HG03045 (cell line): Measurements from ENCODE around the gene C5orf34.
"Not testable (repeated sequence)": the region's sequence is repeated elsewhere in the genome, so short reads cannot be mapped to it uniquely, and the experiment has no call there.

Experiments used
- ATAC-seq: cut with Tn5 transposase; IDR thresholded peaks from one replicate; pipeline ENCODE4 v1.9.1; 2021; ENCODE audit warnings: mild to moderate bottlenecking, moderate library complexity; ENCODE audit not compliant: unreplicated experiment

C5orf34 gene, protein sequence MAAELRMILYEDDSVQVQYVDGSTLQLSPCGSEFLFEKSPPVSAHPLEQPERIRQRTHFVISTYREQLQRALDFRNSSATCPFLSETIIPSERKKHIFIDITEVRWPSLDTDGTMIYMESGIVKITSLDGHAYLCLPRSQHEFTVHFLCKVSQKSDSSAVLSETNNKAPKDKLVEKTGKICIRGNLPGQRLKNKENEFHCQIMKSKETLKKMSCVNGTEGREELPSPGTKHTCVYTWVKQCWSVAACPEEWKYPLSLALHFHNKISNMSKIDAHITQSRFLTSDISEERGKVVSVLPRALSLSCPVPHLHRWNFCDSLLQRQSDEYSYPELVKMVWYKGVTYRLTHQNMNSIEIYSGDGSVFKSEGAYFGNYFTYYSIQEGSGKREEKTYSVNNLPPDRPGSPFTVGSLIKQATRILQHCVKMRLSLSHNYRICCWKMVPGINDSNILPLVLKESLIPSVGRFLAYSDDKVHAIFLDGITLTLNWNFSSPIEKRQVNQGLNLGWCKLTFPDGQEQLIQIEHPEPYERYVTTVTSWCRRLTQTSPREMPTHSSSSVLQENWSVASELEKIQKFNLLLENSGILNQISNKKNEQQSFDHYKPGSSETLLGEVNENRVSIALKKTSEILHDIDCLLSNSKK

DNA sequence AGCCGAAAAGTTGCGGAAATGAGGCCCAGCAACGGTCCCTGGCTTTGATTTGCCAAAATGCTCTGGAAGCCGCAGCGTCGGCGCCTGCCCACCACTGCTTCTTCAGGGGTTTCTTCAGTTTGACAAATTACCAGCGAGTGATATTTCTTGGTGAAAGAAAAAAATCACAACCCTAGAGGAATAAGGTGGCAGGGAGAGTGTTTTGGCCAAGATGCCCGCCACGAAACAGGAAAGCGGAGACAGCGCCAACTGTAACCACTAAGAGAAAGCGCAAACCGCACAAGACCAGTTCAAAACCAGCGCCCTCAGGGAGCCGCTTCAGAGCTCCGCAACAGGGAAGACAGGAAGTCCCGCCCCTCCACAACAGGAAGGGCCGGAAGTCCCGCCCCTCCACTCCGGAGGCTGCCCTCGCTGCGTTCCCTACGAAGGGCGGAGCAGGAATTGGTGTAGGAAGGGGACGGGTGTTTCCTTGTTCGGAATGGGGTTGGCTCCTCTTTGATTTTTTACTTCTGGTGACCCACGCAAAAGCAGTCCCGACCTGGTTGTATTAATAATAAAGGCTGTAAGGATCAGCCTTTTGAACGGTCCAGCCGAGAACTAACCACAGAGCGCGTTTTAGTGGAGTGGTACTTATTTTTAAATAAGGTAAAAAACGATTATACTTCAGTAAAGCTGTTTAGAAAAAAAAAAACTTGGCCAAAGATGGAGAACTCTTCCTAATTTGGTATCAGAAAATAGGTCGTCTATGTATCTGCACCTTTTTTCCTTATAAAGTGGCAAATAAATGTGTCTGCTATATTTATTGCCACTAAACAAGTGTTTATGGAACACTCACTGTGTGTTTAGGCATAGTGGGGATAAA is at the start of gene C5orf34:
TSS of gene C5orf34 (minus strand) at position 333 of the 862 bp plus-strand sequence. CDS start 5,809 bp downstream, outside the sequence.
- peak; percentile 100 for ATAC-seq

- ATAC-seq: no peak
Observed at GRCh38 chr5:43564289-43564850, 49.4 kb upstream of the C5orf34 start.

DNA sequence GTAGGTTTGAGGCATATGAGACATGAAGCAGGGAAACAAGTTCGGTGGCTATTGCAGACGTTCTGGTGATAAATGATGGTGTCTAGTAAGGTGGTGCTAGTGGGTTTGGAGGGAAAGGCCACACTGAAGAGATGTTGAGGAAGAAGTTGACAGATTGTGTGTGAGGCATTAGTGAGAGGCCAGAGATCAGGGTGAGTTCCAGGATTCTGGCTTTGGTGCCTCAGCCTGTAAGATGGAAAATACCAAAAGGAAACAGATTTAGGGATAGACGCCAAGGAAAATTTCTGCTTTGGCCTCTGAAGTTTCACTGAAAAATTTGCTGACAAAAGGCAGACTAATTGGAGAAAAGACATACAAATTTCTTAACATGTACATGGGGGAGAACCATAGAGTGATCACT is 48.4 kb upstream of the C5orf34 start:
- ATAC-seq: no peak

DNA sequence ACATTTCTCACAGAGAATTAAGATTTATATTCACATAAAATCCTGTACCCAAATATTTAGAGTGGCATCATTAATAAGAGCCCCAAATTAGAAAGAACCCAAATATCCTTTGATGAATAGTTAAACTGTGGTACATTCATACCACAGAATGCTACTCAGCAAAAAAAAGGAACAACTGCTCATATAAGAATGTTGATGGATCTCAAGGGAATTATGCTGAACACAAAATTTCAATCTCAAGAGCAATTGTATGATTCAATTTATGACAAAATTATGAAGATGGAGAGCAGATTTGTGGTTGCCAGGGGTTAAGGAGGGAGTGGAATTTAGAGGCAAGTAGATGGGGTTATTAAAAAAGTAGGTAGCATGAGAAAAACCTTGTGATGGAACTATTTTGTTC is 46.4 kb upstream of the C5orf34 start:
- ATAC-seq: no peak

DNA sequence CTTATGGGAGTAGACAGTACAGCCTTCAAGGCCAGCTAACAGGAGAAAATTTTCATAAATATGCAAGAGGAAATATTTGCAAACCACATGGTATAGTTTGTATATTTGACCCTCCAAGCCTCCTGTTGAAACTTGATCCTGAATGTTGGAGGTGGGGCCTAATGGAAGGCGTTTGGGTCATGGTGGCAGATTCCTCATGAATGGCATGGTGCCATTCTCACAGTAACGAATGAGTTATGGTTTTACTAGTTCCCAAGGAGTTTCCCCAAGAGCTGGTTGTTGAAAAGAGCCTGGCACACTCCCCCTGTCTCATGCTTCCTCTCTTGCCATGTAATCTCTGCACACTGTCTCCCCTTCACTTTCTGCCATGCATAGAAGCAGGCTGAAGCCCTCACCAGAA is 45.2 kb upstream of the C5orf34 start:
- ATAC-seq: no peak

GRCh38 chr5:43556857-43557542 is 42.1 kb upstream of the C5orf34 start, which contains the start of gene PAIP1:
PAIP1 (minus strand) TSS chr5:43557077; CDS start chr5:43556846, 231 bp downstream.
- ATAC-seq: peak; percentile 78

- ATAC-seq: peak; percentile 93
Observed at GRCh38 chr5:43556607-43556856, 41.6 kb upstream of the C5orf34 start.

DNA sequence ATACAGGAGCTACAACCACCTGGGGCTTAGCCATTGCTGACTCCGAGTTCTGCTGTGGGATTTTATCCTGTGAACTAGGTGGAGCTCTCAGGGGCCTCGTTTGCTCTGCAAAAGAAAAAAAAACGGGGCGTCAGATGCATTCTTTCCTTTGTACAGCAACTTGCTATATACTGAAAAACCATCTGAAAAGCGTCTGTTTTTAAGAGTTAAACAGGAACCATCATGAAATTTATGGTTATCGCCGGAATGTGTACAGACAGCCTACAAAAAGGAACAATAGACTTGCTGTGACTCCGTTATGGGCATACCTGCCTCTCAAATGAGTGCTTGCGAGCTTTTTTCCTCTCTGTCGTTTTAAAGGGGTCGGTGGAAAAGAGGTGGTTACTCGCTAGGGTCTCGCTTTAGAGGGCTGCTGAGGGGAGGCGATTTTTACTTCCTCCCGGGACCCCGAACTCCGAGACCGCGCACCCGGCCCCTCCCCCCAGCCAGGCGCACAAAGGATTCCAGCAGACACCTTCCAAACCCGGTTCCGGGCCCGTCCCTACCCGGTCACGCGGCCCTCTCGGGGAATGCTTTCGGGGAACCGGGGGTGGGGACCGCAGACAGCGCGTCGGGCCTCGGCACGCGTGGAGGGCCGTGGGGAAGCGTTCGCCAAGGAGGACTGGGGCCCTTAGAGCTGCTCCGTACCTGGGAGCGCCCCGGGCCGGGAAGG is 41.1 kb upstream of the C5orf34 start:
- peak; percentile 25 for ATAC-seq

DNA sequence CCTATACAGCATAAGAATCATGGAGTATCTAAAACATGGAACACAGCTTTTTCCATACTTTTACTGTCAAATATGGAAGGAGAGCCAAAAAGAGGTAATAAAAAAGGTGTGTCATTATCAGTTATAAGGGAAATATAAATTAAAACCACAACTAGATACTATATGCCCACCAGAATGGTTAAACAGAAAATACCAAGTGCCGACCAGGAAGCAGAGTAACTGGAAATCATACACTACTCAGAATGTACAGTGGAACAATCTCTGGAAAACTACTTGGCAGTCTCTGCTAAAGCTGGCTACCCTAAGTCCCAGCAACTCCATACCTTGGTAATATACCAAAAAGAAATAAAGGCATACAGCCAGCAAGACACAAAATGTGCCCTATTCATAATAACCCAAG is 39.5 kb upstream of the C5orf34 start:
- no peak for ATAC-seq

DNA sequence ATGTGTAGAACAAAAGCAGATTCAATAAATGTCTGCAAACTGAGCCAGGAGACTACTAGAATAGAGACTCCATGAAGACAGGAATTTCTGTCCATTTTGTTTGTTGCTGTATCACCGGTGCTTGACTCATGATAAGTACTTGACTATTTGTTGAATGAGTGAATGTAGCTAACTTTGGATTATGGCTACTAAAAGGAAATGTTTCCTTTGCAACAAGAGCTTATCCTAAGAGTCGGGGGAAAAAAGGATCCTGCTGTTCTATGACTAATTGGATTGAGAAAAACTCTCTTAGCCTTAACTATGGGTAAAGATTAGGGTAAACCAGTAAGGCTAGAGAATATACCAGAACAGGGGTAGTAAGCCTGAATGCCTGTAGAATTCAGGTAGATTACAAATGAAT is 38.4 kb upstream of the C5orf34 start:
- no peak for ATAC-seq

GRCh38 chr5:43551731-43552130 is 36.8 kb upstream of the C5orf34 start:
- no peak for ATAC-seq

GRCh38 chr5:43549272-43549671 is 34.3 kb upstream of the C5orf34 start:
- not testable (repeated sequence) for ATAC-seq

GRCh38 chr5:43548358-43548757 is 33.4 kb upstream of the C5orf34 start:
- no peak for ATAC-seq

GRCh38 chr5:43547532-43547931 is 32.6 kb upstream of the C5orf34 start:
- no peak for ATAC-seq

DNA sequence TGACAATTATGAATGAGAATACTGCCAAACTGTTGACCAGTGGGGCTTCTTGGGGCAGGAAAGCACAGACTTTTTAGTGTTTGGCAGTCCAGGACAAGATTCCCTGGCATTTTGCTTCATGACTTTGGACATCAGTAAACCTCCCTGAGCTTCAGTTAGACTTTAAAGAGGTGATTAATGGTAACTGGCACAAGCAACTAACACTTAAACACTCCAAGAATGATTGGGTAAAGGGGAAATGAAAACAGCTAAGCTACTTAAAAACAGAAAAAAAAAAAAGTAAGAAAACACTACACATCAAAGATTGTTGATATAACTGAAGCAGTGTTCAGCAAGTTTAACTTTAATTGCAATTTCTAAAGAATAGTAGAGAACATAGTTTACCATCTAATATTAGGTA is 28.5 kb upstream of the C5orf34 start:
- no peak for ATAC-seq

GRCh38 chr5:43540746-43541145 is 25.8 kb upstream of the C5orf34 start:
- no peak for ATAC-seq

DNA sequence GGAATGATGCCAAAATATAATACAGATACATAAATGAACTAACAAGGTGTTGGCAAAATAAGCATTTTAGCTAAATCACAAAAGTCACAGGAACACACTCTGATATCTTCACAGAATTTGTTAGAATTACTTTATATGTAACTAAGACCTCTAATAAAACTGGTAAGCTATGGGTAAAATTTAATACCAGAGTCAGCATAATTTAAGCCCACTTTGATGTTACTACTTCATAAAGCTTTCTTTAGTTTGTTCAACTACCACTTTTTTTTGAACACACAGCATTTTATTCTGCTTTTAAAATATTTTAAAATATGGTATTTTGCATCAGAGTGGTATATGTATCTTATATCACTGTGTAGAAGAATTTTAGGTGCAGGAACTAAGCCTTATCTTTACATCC is 22.0 kb upstream of the C5orf34 start:
- no peak for ATAC-seq

DNA sequence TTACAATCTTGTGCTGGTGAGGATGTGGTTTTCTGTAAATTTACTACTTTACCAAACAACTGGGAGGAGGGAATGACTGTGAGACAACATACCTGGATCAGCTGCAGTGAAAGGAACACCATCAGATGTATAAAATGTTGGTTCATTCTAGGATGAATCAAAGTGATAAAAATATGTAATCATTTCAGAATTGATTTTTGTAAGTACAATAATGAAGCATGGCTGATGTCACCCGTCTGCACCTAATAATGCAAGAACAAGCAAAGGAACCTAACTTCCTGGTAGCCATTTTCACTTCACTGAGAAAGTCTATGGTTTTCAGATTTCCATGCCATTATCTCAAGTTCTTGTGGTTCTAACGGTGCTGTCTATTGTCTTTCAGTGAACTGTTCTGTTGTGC is 18.7 kb upstream of the C5orf34 start:
- ATAC-seq: no peak

DNA sequence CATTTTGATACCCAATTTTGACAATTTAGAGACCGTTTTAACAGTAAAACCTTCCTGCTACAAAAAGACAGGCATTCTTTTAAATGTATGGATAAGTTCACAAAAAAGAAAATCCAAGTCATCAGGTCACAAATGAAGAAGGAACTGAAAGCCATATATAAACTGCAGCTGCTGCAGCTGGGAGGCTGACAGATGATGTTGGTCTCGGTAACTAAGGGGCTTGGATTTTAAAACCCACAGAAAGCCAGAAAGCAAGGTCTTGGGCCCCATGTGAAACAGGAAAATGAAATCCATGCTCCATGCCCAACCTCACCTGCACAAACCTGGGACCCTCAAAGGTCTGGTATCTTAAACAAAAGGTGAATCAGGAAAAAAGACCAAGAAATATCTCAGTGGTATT is 15.7 kb upstream of the C5orf34 start:
- ATAC-seq: no peak

- ATAC-seq: no peak
Observed at GRCh38 chr5:43523662-43524072, 8.7 kb upstream of the C5orf34 start.
